K562 (cell line): ENCODE results near the gene TMEM121. TPM values are rescaled to one million over a fixed set of nuclear protein-coding genes. Genes with fewer than 3 reads are reported as not detected.

Experiments used
- ATAC-seq: fragments of 200-7000 bp; cut with Tn5 transposase; 3 replicates; pipeline ENCODE4 v1.9.1; 2020; ENCODE audit warnings: moderate library complexity
- BruUV-seq: library from RNA; stranded (reverse); fragments of 400-500 nt; replicated peaks from 2 replicates; lab custom pipeline; 2021; lab: Mats Ljungman, UMichigan
- CTCF ChIA-PET: fragments of 300-600 bp; formaldehyde crosslinking; extraction: SDS; loops from one replicate; lab custom pipeline; 2021; ENCODE audit warnings: low intra/inter-chr PET ratio; lab: Yijun Ruan, JAX
- POLR2A ChIA-PET: fragments of 300-600, 350-650 bp; sonication (Branson Sonifier 250); formaldehyde crosslinking; extraction: SDS; loops from one replicate; lab custom pipeline; 2021; ENCODE audit warnings: antibody characterized with exemption, inconsistent platforms; lab: Yijun Ruan, JAX
- DNase-seq, 4 experiments: peaks; one replicate each; pipeline versions ENCODE4 v3.0.0 to v3.0.0-alpha.2; 2011 to 2018; ENCODE audit warnings: low spot score in 3 of 4, mixed read lengths in 3 of 4; ENCODE audit errors: extremely low read depth in 1 of 4
- FAIRE-seq: peaks from 2 replicates; lab custom pipeline; 2011; peaks lifted over from hg19 to GRCh38; lab: Jason Lieb, UNC
- H2AFZ ChIP-seq: 2 replicates; pipeline ENCODE4 v1.6.0; 2011; ENCODE audit warnings: low read depth, low read length, control low read depth, inconsistent platforms
- H3K27ac ChIP-seq: fragments of 200-600 bp; 3 replicates; pipeline ENCODE4 v1.8.0; 2011; ENCODE audit warnings: low read depth, mild to moderate bottlenecking, control low read depth, inconsistent platforms, low read length, moderate library complexity, mixed read lengths; ENCODE audit errors: extremely low read depth
- H3K27me3 ChIP-seq, 2 experiments: fragments of 300-600 bp in 1 of 2; 2 replicates in 1 of 2; 3 replicates in 1 of 2; pipeline versions ENCODE4 v1.6.0 to v1.8.0; 2011; ENCODE audit warnings: inconsistent platforms in 2 of 2, low read length in 2 of 2, mild to moderate bottlenecking in 1 of 2, mixed read lengths in 1 of 2, moderate library complexity in 1 of 2; ENCODE audit not compliant: control insufficient read depth in 2 of 2, insufficient read depth in 2 of 2
- H3K36me3 ChIP-seq: fragments of 300-600 bp; 3 replicates; pipeline ENCODE4 v1.8.0; 2011; ENCODE audit warnings: mild to moderate bottlenecking, low read length, inconsistent platforms; ENCODE audit not compliant: control insufficient read depth, insufficient read depth
- H3K4me1 ChIP-seq, 2 experiments: fragments of 200-600 bp in 1 of 2; replicated peaks in 1 of 2; 2 replicates in 1 of 2; 3 replicates in 1 of 2; pipeline versions ENCODE4 v1.5.1 to v1.8.0; 2011; ENCODE audit warnings: inconsistent platforms in 2 of 2, low read length in 2 of 2, mild to moderate bottlenecking in 1 of 2, mixed read lengths in 1 of 2, moderate library complexity in 1 of 2; ENCODE audit not compliant: control insufficient read depth in 2 of 2, insufficient read depth in 2 of 2
- H3K4me2 ChIP-seq: 2 replicates; pipeline ENCODE4 v1.6.1; 2011; ENCODE audit warnings: low read length, control low read depth, inconsistent platforms, mixed read lengths; ENCODE audit not compliant: insufficient read depth
- H3K4me3 ChIP-seq: fragments of 200-600 bp; sonication (generic), shearing (Covaris generic); 2 replicates; pipeline ENCODE4 v1.5.1; 2016; ENCODE audit warnings: control low read depth, inconsistent platforms
- H3K79me2 ChIP-seq: fragments of 200-600 bp; 3 replicates; pipeline ENCODE4 v1.8.0; 2011; ENCODE audit warnings: low read length, inconsistent platforms; ENCODE audit not compliant: control insufficient read depth, insufficient read depth
- H3K9ac ChIP-seq, 2 experiments: 2 replicates each; pipeline versions ENCODE4 v1.6.0 to v1.6.1; 2011; ENCODE audit warnings: low read depth in 2 of 2, low read length in 2 of 2, control low read depth in 1 of 2, inconsistent platforms in 1 of 2, mild to moderate bottlenecking in 1 of 2, mixed read lengths in 1 of 2; ENCODE audit not compliant: insufficient read depth in 1 of 2
- H3K9me1 ChIP-seq: one replicate; pipeline ENCODE4 v1.6.0; 2011; ENCODE audit warnings: inconsistent platforms, mild to moderate bottlenecking, low read length, moderate library complexity; ENCODE audit not compliant: control insufficient read depth, insufficient read depth
- H3K9me3 ChIP-seq: replicated peaks from 2 replicates; pipeline ENCODE4 v1.5.1; 2011; ENCODE audit warnings: low read depth, low read length, inconsistent platforms; ENCODE audit not compliant: control insufficient read depth, insufficient read depth
- H4K20me1 ChIP-seq: replicated peaks from 2 replicates; pipeline ENCODE4 v1.6.1; 2011; ENCODE audit warnings: low read length, inconsistent platforms, mixed read lengths; ENCODE audit not compliant: control insufficient read depth, insufficient read depth
- JUND ChIP-seq, 2 experiments: IDR thresholded peaks; 2 replicates in 1 of 2; 3 replicates in 1 of 2; pipeline ENCODE4 v1.6.1; 2011; ENCODE audit warnings: borderline replicate concordance in 2 of 2, low read depth in 2 of 2, low read length in 2 of 2, improper control_type of control experiment in 1 of 2, missing biosample characterization in 1 of 2, missing genetic modification characterization in 1 of 2, missing genetic modification reagents in 1 of 2
- KLF16 ChIP-seq: IDR thresholded peaks from 2 replicates; pipeline ENCODE4 v1.6.1; 2016; ENCODE audit warnings: antibody characterized with exemption
- MAFF ChIP-seq: IDR thresholded peaks from 2 replicates; pipeline ENCODE4 v1.6.1; 2012; ENCODE audit warnings: low read length, improper control_type of control experiment
- MAZ ChIP-seq, 2 experiments: fragments of 450-650 bp in 1 of 2; sonication (generic) in 1 of 2; formaldehyde crosslinking; IDR thresholded peaks in 1 of 2; conservative IDR thresholded peaks in 1 of 2; 2 replicates each; pipeline versions ENCODE4 v1.4.0 to v1.5.0; 2020; ENCODE audit warnings: mild to moderate bottlenecking in 1 of 2, missing genetic modification reagents in 1 of 2
- MXI1 ChIP-seq: IDR thresholded peaks from 2 replicates; pipeline ENCODE4 v1.6.1; 2011; ENCODE audit warnings: low read depth, mild to moderate bottlenecking, improper control_type of control experiment, low read length
- PCBP2 ChIP-seq: fragments of 200-400 bp; formaldehyde crosslinking; IDR thresholded peaks from 2 replicates; pipeline ENCODE4 v1.6.1; 2018; ENCODE audit warnings: low read length, low read depth, mild to moderate bottlenecking, moderate library complexity; ENCODE audit not compliant: poor library complexity, severe bottlenecking
- PHB ChIP-seq: fragments of 250-450 bp; sonication (Bioruptor Pico); IDR thresholded peaks from 2 replicates; pipeline ENCODE4 v1.5.0; 2021
- SNRNP70 ChIP-seq: fragments of 200-400 bp; formaldehyde crosslinking; optimal IDR thresholded peaks from 2 replicates; pipeline ENCODE3; 2017; ENCODE audit warnings: low read depth, low read length
- YBX1 ChIP-seq: fragments of 450-650 bp; IDR thresholded peaks from 2 replicates; pipeline ENCODE4 v1.7.1; 2016; ENCODE audit warnings: mild to moderate bottlenecking
- ZBED1 ChIP-seq: IDR thresholded peaks from 2 replicates; pipeline ENCODE4 v1.6.1; 2014
- ZNF12 ChIP-seq: sonication (generic); formaldehyde crosslinking; IDR thresholded peaks from 2 replicates; pipeline ENCODE4 v1.4.0; 2020; ENCODE audit warnings: mild to moderate bottlenecking, missing genetic modification reagents
- ZNF316 ChIP-seq: fragments of 450-650 bp; IDR thresholded peaks from 2 replicates; pipeline ENCODE4 v1.6.1; 2016
- ZNF586 ChIP-seq: fragments of 450-650 bp; formaldehyde crosslinking; conservative IDR thresholded peaks from 2 replicates; pipeline ENCODE4 v1.4.0; 2020; ENCODE audit warnings: mild to moderate bottlenecking, moderate library complexity
- WGBS: fragments of 100-300 bp; shearing (Covaris generic); methylation state at CpG from one replicate; pipeline ENCODE4 v1.1.6; 2016; ENCODE audit warnings: low coverage, mixed read lengths; ENCODE audit not compliant: insufficient coverage; ENCODE audit errors: missing lambda C conversion rate; 5-methylcytosine and 5-hydroxymethylcytosine counted together
- in situ Hi-C: fragments of 300-500 bp; cut with MboI; formaldehyde crosslinking; loops from 4 replicates; pipeline ENCODE4 v1.15.0; 2018; ENCODE audit warnings: inconsistent platforms, mixed read lengths
- intact Hi-C: fragments of 100-400 bp; cut with micrococcal nuclease; formaldehyde crosslinking; loops from 2 replicates; pipeline ENCODE4 v1.14.2; 2022
- polyA plus RNA-seq, 8 experiments: library from polyadenylated mRNA; depleted of rRNA in 4 of 8; stranded (reverse) in 5 of 8; unstranded in 3 of 8; fragments of >200 nt; fragmentation: Nextera tagmentation in 2 of 8; fragmentation: Illumina TruSeq in 1 of 8; extraction: Ambion mirVana in 2 of 8; extraction: Trizol in 1 of 8; gene quantifications; 2 replicates each; pipeline versions ENCODE4 v1.2.1 to v1.2.3, GENCODE V29; 2011 to 2014; ENCODE audit warnings: inconsistent platforms in 1 of 8, missing spikeins in 1 of 8
- total RNA-seq, 7 experiments: library from RNA; depleted of rRNA in 6 of 7; stranded (reverse); fragments of >200 nt in 6 of 7; fragmentation: Illumina TruSeq in 2 of 7; extraction: Trizol in 2 of 7; gene quantifications; 2 replicates each; pipeline versions ENCODE4 v1.2.1 to v1.2.3, GENCODE V29; 2011 to 2021; ENCODE audit warnings: low replicate concordance in 1 of 7
- TF ChIP-seq, protein P1 (sequence below), 2 experiments: fragments of 250-450 bp in 1 of 2; fragments of 450-650 bp in 1 of 2; sonication (Bioruptor Pico) in 1 of 2; IDR thresholded peaks; 2 replicates each; pipeline versions ENCODE4 v1.6.1 to v1.8.0; 2016 to 2021; ENCODE audit warnings: mild to moderate bottlenecking in 2 of 2, moderate library complexity in 2 of 2, missing compliant biosample characterization in 1 of 2, missing genetic modification characterization in 1 of 2
- TF ChIP-seq, protein P2 (sequence below): fragments of 250-450 bp; sonication (Bioruptor Pico); IDR thresholded peaks from 2 replicates; pipeline ENCODE4 v1.5.0; 2021
- TF ChIP-seq, protein P3 (sequence below): fragments of 450-650 bp; formaldehyde crosslinking; IDR thresholded peaks from 2 replicates; pipeline ENCODE4 v1.4.0; 2020; ENCODE audit warnings: mild to moderate bottlenecking

TMEM121 gene
- total and polyA plus RNA-seq, 9 of the 15 experiments (the other 6 are each of a cell fraction or from before 2014, with no cell fraction given), result 0.31 to 0.36 TPM; not detected in 7

DNA sequence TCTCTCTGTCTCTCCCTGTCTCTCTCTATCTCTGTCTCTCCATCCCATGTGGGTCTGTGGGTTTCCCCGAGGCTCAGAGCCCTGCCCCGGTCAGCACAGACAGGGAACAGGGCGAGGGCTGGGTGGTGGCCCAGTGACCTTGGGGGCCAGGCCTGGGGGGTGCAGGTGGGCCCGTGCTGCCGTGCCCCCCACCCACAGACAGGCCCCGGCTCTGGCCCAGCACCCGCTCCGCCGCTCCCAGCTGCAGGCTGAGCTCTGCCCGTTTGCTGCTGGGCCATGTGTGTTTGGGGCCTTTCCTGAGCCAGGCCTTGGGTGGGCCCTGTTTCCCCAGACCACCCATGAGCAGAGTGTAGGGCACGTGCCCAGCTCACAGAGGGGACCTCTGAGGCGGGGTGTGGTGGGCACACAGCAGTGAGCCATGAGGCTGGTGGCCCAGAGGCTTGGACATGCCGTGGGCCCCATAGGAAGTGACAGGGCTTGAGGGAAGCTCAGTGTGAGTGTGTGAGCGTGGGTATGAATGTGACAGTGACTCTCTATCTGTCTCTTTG, 51.0 kb downstream of the TMEM121 start:
- no peak for FAIRE-seq
- no peak for TF ChIP-seq ZNF586 (CRISPR knock-in tag)
- TF ChIP-seq PHB, result no peak
- TF ChIP-seq ZNF12 (CRISPR knock-in tag), result no peak
- TF ChIP-seq, protein P1, sequence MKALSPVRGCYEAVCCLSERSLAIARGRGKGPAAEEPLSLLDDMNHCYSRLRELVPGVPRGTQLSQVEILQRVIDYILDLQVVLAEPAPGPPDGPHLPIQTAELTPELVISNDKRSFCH (CRISPR knock-in tag; IDR thresholded peaks at IDR 0.05), result no peak
- TF ChIP-seq, protein P1 (tag; IDR thresholded peaks at IDR 0.05), result no peak
- no peak for TF ChIP-seq YBX1
- no peak for TF ChIP-seq MAZ (CRISPR knock-in tag; conservative IDR thresholded peaks at IDR 0.05 in 1 of 2, IDR thresholded peaks at IDR 0.05 in 1 of 2)
- TF ChIP-seq, protein P2, sequence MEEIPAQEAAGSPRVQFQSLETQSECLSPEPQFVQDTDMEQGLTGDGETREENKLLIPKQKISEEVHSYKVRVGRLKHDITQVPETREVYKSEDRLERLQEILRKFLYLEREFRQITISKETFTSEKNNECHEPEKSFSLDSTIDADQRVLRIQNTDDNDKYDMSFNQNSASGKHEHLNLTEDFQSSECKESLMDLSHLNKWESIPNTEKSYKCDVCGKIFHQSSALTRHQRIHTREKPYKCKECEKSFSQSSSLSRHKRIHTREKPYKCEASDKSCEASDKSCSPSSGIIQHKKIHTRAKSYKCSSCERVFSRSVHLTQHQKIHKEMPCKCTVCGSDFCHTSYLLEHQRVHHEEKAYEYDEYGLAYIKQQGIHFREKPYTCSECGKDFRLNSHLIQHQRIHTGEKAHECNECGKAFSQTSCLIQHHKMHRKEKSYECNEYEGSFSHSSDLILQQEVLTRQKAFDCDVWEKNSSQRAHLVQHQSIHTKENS (CRISPR knock-in tag), result no peak
- TF ChIP-seq SNRNP70, result no peak
- TF ChIP-seq MXI1, result no peak
- TF ChIP-seq ZNF316, result no peak
- no peak for TF ChIP-seq PCBP2
- TF ChIP-seq, protein P3, sequence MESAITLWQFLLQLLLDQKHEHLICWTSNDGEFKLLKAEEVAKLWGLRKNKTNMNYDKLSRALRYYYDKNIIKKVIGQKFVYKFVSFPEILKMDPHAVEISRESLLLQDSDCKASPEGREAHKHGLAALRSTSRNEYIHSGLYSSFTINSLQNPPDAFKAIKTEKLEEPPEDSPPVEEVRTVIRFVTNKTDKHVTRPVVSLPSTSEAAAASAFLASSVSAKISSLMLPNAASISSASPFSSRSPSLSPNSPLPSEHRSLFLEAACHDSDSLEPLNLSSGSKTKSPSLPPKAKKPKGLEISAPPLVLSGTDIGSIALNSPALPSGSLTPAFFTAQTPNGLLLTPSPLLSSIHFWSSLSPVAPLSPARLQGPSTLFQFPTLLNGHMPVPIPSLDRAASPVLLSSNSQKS (CRISPR knock-in tag), result no peak
- no peak for TF ChIP-seq KLF16
- no peak for TF ChIP-seq MAFF
- no peak for TF ChIP-seq JUND (IDR thresholded peaks at IDR 0.05; ENCODE audit: borderline replicate concordance, low read depth, low read length)
- TF ChIP-seq JUND (tag; IDR thresholded peaks at IDR 0.05; ENCODE audit: borderline replicate concordance, low read depth, low read length), result no peak
- no peak for TF ChIP-seq ZBED1

More for the DNA sequence above, 51.0 kb downstream of the TMEM121 start:
- ChIA-PET POLR2A (no interaction called here), CTCF (no interaction called here)
- BruUV-seq, result no TSS peak
- Histone ChIP-seq H3K9me1 (no peaks in the 10 kb centered on the region), H3K4me1 (no peaks in the 10 kb centered on the region), H3K36me3 (no peaks in the 10 kb centered on the region), H3K4me2 (no peak overlapping the region), H3K27me3 (no peaks in the 10 kb centered on the region), H3K4me3 (no peak overlapping the region), H3K9ac (no peak overlapping the region), H3K9me3 (no peaks in the 10 kb centered on the region), H2AFZ (no peak overlapping the region), H3K79me2 (no peaks in the 10 kb centered on the region), H3K27ac (no peak overlapping the region), H4K20me1 (no peaks in the 10 kb centered on the region)
- 9% methylated on average over 8 of the region's 14 CpGs for WGBS
- DNase-seq (no peak), ATAC-seq (no peak)
- intact Hi-C loops, result no loop called here
- in situ Hi-C loops, result no loop called here
